ENCODE measurements around the gene NEDD4L. TPM values are rescaled to one million over a fixed set of nuclear protein-coding genes. Genes with fewer than 3 reads are reported as not detected.

The NEDD4L gene
- total RNA-seq, 1 donor from 2014 or later: 95.9 TPM

DNA sequence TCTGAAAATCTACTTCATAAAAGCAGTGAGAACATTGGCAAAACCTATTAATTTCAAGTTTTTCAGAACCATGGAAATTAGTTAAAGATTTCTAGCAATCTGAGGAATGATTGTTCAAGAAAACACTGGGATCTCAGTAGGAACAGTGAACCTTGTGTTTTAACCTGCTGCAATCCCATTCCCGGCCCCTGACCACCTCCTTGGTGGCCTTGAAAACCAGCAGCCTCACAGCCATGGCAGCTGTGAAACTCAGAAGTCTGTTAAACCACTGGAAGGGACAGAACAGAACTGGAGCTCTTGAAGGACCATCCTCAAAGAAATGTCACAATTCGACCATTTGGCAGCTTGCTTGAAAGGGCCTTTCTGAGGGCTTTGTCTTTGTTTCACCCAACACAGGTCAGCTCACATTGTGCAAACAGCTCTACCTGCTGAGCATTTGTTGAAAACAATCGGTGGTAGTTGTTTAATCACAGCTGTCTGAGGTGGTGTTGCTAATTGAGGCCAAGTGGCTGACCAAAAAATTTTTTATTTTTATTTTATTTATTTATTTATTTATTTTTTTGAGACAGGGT is 25.8 kb downstream of the NEDD4L start:
- no peak for TF ChIP-seq CTCF (conservative IDR thresholded peaks at IDR 0.05; ENCODE audit: low read depth, low read length)
- no peak for DNase-seq (ENCODE audit: low read depth)
- no peak overlapping the region for H3K4me3 ChIP-seq (ENCODE audit: low read depth, low read length)

DNA sequence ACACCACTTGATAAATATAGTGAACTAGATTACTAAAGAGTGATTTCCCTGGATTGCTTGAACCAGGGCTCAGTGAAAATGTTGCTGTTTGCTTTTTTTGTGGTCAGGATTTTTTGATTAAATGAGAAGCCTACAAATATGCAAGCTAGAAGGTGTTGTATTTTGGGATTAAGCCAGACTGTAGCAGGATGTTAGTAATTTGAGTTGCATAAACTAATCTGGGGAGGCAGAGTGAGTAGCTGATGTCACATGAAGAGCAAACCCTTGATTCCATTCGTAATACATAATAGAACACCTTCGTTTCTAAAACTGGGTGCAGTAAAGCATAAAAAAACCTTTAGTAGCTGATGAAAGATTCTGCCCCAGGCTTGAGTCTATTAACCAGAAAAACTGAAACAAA is 32.0 kb downstream of the NEDD4L start:
- H3K4me3 ChIP-seq (ENCODE audit: low read depth, low read length): no peak overlapping the region
- no peak for TF ChIP-seq CTCF (conservative IDR thresholded peaks at IDR 0.05; ENCODE audit: low read depth, low read length)
- no peak for DNase-seq (ENCODE audit: low read depth)

DNA sequence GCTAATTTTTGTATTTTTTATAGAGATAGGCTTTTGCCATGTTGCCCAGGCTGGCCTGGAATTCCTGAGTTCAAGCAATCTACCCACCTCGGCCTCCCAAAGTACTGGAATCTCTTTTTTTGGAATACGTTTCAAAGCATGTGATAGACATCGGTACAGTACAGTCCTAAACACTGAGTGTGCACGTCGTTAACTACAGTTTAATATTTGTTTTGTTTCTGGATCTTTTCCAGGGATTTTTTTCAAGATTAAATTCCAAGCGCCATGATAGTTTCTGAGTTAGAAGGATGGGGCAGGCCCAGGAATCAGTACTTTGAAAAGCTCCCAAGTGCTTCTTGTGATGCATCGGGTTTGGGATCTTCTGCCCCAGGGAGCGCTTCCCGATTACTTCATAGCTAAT is 33.3 kb downstream of the NEDD4L start:
- TF ChIP-seq CTCF (conservative IDR thresholded peaks at IDR 0.05; ENCODE audit: low read depth, low read length): no peak

GRCh38 chr18:58078889-58079573 is 35.0 kb downstream of the NEDD4L start:
- no peak overlapping the region for H3K4me3 ChIP-seq (ENCODE audit: low read depth, low read length)
- no peak for DNase-seq (ENCODE audit: low read depth)
- TF ChIP-seq CTCF (conservative IDR thresholded peaks at IDR 0.05; ENCODE audit: low read depth, low read length): no peak

More for the DNA sequence above, 33.3 kb downstream of the NEDD4L start:
- DNase-seq (ENCODE audit: low read depth): no peak
- H3K4me3 ChIP-seq (ENCODE audit: low read depth, low read length): no peak overlapping the region

- H3K4me3 ChIP-seq (ENCODE audit: low read depth, low read length): no peak overlapping the region
- no peak for DNase-seq (ENCODE audit: low read depth)
- TF ChIP-seq CTCF (conservative IDR thresholded peaks at IDR 0.05; ENCODE audit: low read depth, low read length): no peak
Measured at GRCh38 chr18:58080451-58080850, 36.4 kb downstream of the NEDD4L start.

GRCh38 chr18:58087928-58088690 is 44.1 kb downstream of the NEDD4L start:
- no peak for DNase-seq (ENCODE audit: low read depth)
- no peak overlapping the region for H3K4me3 ChIP-seq (ENCODE audit: low read depth, low read length)
- no peak for TF ChIP-seq CTCF (conservative IDR thresholded peaks at IDR 0.05; ENCODE audit: low read depth, low read length)

Measured in epithelial cell of proximal tubule (primary cell).